Fibroblast of lung (primary cell): Measurements from ENCODE around the gene SLC29A4.
"Not testable (repeated sequence)": the region's sequence is repeated elsewhere in the genome, so short reads cannot be mapped to it uniquely, and the experiment has no call there.

Experiments used
- EZH2 ChIP-seq: IDR thresholded peaks from 2 replicates; pipeline ENCODE4 v1.5.1; 2012; ENCODE audit warnings: low read length, control low read depth, mild to moderate bottlenecking; ENCODE audit errors: missing control alignments
- TF ChIP-seq, protein P1 (sequence below), 2 donors: IDR thresholded peaks in 1 of 2; conservative IDR thresholded peaks in 1 of 2; 1 replicate in 1 of 2; 2 replicates in 1 of 2; pipeline ENCODE4 v1.5.1; 2011 to 2012; ENCODE audit warnings: low read length in 2 of 2, control low read depth in 1 of 2, inconsistent platforms in 1 of 2, low read depth in 1 of 2, mild to moderate bottlenecking in 1 of 2

DNA sequence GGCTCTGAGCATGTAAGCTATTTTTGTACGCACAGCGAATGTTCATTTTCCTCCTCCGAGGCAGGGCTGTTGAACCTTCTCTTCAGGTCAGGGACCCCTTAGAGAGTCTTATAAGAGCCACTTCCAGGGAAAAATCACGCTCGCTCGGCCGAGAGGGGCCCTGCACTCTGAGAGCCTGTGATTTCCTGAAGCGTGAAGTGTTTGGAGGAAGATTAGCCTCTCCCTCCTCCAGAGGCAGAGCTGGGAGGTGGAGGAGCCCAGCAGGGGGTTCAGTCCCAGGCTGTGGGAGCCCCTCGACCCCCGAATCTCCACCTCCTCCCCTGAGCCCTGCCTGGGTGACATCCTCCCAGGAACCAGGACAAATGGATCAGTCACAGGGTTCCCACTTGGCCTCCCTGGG lies 19.7 kb upstream of the SLC29A4 start:
- TF ChIP-seq, protein P1, sequence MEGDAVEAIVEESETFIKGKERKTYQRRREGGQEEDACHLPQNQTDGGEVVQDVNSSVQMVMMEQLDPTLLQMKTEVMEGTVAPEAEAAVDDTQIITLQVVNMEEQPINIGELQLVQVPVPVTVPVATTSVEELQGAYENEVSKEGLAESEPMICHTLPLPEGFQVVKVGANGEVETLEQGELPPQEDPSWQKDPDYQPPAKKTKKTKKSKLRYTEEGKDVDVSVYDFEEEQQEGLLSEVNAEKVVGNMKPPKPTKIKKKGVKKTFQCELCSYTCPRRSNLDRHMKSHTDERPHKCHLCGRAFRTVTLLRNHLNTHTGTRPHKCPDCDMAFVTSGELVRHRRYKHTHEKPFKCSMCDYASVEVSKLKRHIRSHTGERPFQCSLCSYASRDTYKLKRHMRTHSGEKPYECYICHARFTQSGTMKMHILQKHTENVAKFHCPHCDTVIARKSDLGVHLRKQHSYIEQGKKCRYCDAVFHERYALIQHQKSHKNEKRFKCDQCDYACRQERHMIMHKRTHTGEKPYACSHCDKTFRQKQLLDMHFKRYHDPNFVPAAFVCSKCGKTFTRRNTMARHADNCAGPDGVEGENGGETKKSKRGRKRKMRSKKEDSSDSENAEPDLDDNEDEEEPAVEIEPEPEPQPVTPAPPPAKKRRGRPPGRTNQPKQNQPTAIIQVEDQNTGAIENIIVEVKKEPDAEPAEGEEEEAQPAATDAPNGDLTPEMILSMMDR (conservative IDR thresholded peaks at IDR 0.05 in 1 of 2, IDR thresholded peaks at IDR 0.05 in 1 of 2; ENCODE audit: low read depth in 1 of 2, low read length in 2 of 2), result not testable (repeated sequence)
- not testable (repeated sequence) for TF ChIP-seq EZH2
